K562 (cell line): Measurements from ENCODE around the gene SYPL2. TPM values are rescaled to one million over a fixed set of nuclear protein-coding genes. Genes with fewer than 3 reads are reported as not detected.

Experiments
- ATAC-seq: fragments of 200-7000 bp; cut with Tn5 transposase; 3 replicates; pipeline ENCODE4 v1.9.1; 2020; ENCODE audit warnings: moderate library complexity
- BruUV-seq: library from RNA; stranded (reverse); fragments of 400-500 nt; replicated peaks from 2 replicates; lab custom pipeline; 2021; lab: Mats Ljungman, UMichigan
- CTCF ChIA-PET: fragments of 300-600 bp; formaldehyde crosslinking; extraction: SDS; loops from one replicate; lab custom pipeline; 2021; ENCODE audit warnings: low intra/inter-chr PET ratio; lab: Yijun Ruan, JAX
- POLR2A ChIA-PET: fragments of 300-600, 350-650 bp; sonication (Branson Sonifier 250); formaldehyde crosslinking; extraction: SDS; loops from one replicate; lab custom pipeline; 2021; ENCODE audit warnings: antibody characterized with exemption, inconsistent platforms; lab: Yijun Ruan, JAX
- DNase-seq, 4 experiments: peaks; one replicate each; pipeline versions ENCODE4 v3.0.0 to v3.0.0-alpha.2; 2011 to 2018; ENCODE audit warnings: low spot score in 3 of 4, mixed read lengths in 3 of 4; ENCODE audit errors: extremely low read depth in 1 of 4
- FAIRE-seq: peaks from 2 replicates; lab custom pipeline; 2011; peaks lifted over from hg19 to GRCh38; lab: Jason Lieb, UNC
- H2AFZ ChIP-seq: 2 replicates; pipeline ENCODE4 v1.6.0; 2011; ENCODE audit warnings: low read depth, low read length, control low read depth, inconsistent platforms
- H3K27ac ChIP-seq: fragments of 200-600 bp; 3 replicates; pipeline ENCODE4 v1.8.0; 2011; ENCODE audit warnings: low read depth, mild to moderate bottlenecking, control low read depth, inconsistent platforms, low read length, moderate library complexity, mixed read lengths; ENCODE audit errors: extremely low read depth
- H3K27me3 ChIP-seq, 2 experiments: fragments of 300-600 bp in 1 of 2; 2 replicates in 1 of 2; 3 replicates in 1 of 2; pipeline versions ENCODE4 v1.6.0 to v1.8.0; 2011; ENCODE audit warnings: inconsistent platforms in 2 of 2, low read length in 2 of 2, mild to moderate bottlenecking in 1 of 2, mixed read lengths in 1 of 2, moderate library complexity in 1 of 2; ENCODE audit not compliant: control insufficient read depth in 2 of 2, insufficient read depth in 2 of 2
- H3K36me3 ChIP-seq: fragments of 300-600 bp; 3 replicates; pipeline ENCODE4 v1.8.0; 2011; ENCODE audit warnings: mild to moderate bottlenecking, low read length, inconsistent platforms; ENCODE audit not compliant: control insufficient read depth, insufficient read depth
- H3K4me1 ChIP-seq, 2 experiments: fragments of 200-600 bp in 1 of 2; replicated peaks in 1 of 2; 2 replicates in 1 of 2; 3 replicates in 1 of 2; pipeline versions ENCODE4 v1.5.1 to v1.8.0; 2011; ENCODE audit warnings: inconsistent platforms in 2 of 2, low read length in 2 of 2, mild to moderate bottlenecking in 1 of 2, mixed read lengths in 1 of 2, moderate library complexity in 1 of 2; ENCODE audit not compliant: control insufficient read depth in 2 of 2, insufficient read depth in 2 of 2
- H3K4me2 ChIP-seq: 2 replicates; pipeline ENCODE4 v1.6.1; 2011; ENCODE audit warnings: low read length, control low read depth, inconsistent platforms, mixed read lengths; ENCODE audit not compliant: insufficient read depth
- H3K4me3 ChIP-seq: fragments of 200-600 bp; sonication (generic), shearing (Covaris generic); 2 replicates; pipeline ENCODE4 v1.5.1; 2016; ENCODE audit warnings: control low read depth, inconsistent platforms
- H3K79me2 ChIP-seq: fragments of 200-600 bp; 3 replicates; pipeline ENCODE4 v1.8.0; 2011; ENCODE audit warnings: low read length, inconsistent platforms; ENCODE audit not compliant: control insufficient read depth, insufficient read depth
- H3K9ac ChIP-seq, 2 experiments: 2 replicates each; pipeline versions ENCODE4 v1.6.0 to v1.6.1; 2011; ENCODE audit warnings: low read depth in 2 of 2, low read length in 2 of 2, control low read depth in 1 of 2, inconsistent platforms in 1 of 2, mild to moderate bottlenecking in 1 of 2, mixed read lengths in 1 of 2; ENCODE audit not compliant: insufficient read depth in 1 of 2
- H3K9me1 ChIP-seq: one replicate; pipeline ENCODE4 v1.6.0; 2011; ENCODE audit warnings: inconsistent platforms, mild to moderate bottlenecking, low read length, moderate library complexity; ENCODE audit not compliant: control insufficient read depth, insufficient read depth
- H3K9me3 ChIP-seq: replicated peaks from 2 replicates; pipeline ENCODE4 v1.5.1; 2011; ENCODE audit warnings: low read depth, low read length, inconsistent platforms; ENCODE audit not compliant: control insufficient read depth, insufficient read depth
- H4K20me1 ChIP-seq: replicated peaks from 2 replicates; pipeline ENCODE4 v1.6.1; 2011; ENCODE audit warnings: low read length, inconsistent platforms, mixed read lengths; ENCODE audit not compliant: control insufficient read depth, insufficient read depth
- BRCA1 ChIP-seq, 2 experiments: fragments of 450-650 bp in 1 of 2; sonication (generic) in 1 of 2; formaldehyde crosslinking in 1 of 2; IDR thresholded peaks; 2 replicates each; pipeline versions ENCODE4 v1.5.0 to v1.6.1; 2017 to 2020; ENCODE audit warnings: mild to moderate bottlenecking in 1 of 2, missing genetic modification reagents in 1 of 2
- CREB3 ChIP-seq: fragments of 450-650 bp; conservative IDR thresholded peaks from 2 replicates; pipeline ENCODE4 v1.6.1; 2016; ENCODE audit warnings: missing genetic modification characterization, low read depth, mild to moderate bottlenecking, missing compliant biosample characterization, moderate library complexity
- FOXM1 ChIP-seq, 2 experiments: fragments of 450-650 bp in 1 of 2; sonication (generic) in 1 of 2; formaldehyde crosslinking in 1 of 2; IDR thresholded peaks; 2 replicates each; pipeline versions ENCODE4 v1.6.1 to v1.9.0; 2017 to 2022; ENCODE audit warnings: low read depth in 2 of 2, mild to moderate bottlenecking in 2 of 2, missing genetic modification reagents in 1 of 2, moderate library complexity in 1 of 2
- KLF6 ChIP-seq: fragments of 250-450 bp; sonication (Bioruptor Pico); IDR thresholded peaks from 2 replicates; pipeline ENCODE4 v1.4.0; 2020; ENCODE audit warnings: mild to moderate bottlenecking, moderate library complexity, borderline replicate concordance
- MTF1 ChIP-seq: fragments of 250-450 bp; sonication (Bioruptor Pico); IDR thresholded peaks from 2 replicates; pipeline ENCODE4 v1.9.0; 2021; ENCODE audit warnings: moderate library complexity, mild to moderate bottlenecking, inconsistent platforms, borderline replicate concordance
- NCOA1 ChIP-seq: fragments of 450-650 bp; IDR thresholded peaks from 2 replicates; pipeline ENCODE4 v1.6.1; 2016; ENCODE audit warnings: low read depth
- NEUROD1 ChIP-seq: fragments of 150-350 bp; IDR thresholded peaks from 2 replicates; pipeline ENCODE4 v1.6.1; 2014; ENCODE audit warnings: borderline replicate concordance, low read length, low read depth; ENCODE audit not compliant: partially characterized antibody
- NFIC ChIP-seq: fragments of 450-650 bp; IDR thresholded peaks from 2 replicates; pipeline ENCODE4 v1.6.1; 2017; ENCODE audit warnings: mild to moderate bottlenecking, inconsistent platforms
- NFRKB ChIP-seq: fragments of 450-650 bp; IDR thresholded peaks from 2 replicates; pipeline ENCODE4 v1.6.1; 2016; ENCODE audit warnings: low read depth
- NR2C2 ChIP-seq, 2 experiments: fragments of 200-800 bp in 1 of 2; sonication (Bioruptor generic) in 1 of 2; sonication (generic) in 1 of 2; formaldehyde crosslinking in 1 of 2; IDR thresholded peaks; 2 replicates each; pipeline versions ENCODE4 v1.6.1 to v1.8.0; 2016 to 2022; ENCODE audit warnings: mild to moderate bottlenecking in 1 of 2, missing compliant biosample characterization in 1 of 2, missing genetic modification characterization in 1 of 2, missing genetic modification reagents in 1 of 2
- PHF20 ChIP-seq: fragments of 450-650 bp; IDR thresholded peaks from 2 replicates; pipeline ENCODE4 v1.6.1; 2018; ENCODE audit not compliant: partially characterized antibody
- RBM15 ChIP-seq: fragments of 200-400 bp; formaldehyde crosslinking; IDR thresholded peaks from 2 replicates; pipeline ENCODE4 v1.6.1; 2018; ENCODE audit warnings: mild to moderate bottlenecking, low read length, moderate library complexity; ENCODE audit not compliant: insufficient read depth
- SAP30 ChIP-seq: fragments of 200-600 bp; sonication (generic); IDR thresholded peaks from 2 replicates; pipeline ENCODE4 v1.6.1; 2012; ENCODE audit warnings: borderline replicate concordance, low read depth, mild to moderate bottlenecking, moderate library complexity, low read length, control low read depth, inconsistent platforms; ENCODE audit not compliant: insufficient read depth, poor library complexity, severe bottlenecking
- SMARCA4 ChIP-seq: fragments of 450-650 bp; IDR thresholded peaks from 2 replicates; pipeline ENCODE4 v1.6.1; 2016
- SMARCB1 ChIP-seq: IDR thresholded peaks from 2 replicates; pipeline ENCODE4 v1.6.1; 2011; ENCODE audit warnings: improper control_type of control experiment, low read depth; ENCODE audit not compliant: insufficient read length
- XRCC5 ChIP-seq: fragments of 200-400 bp; formaldehyde crosslinking; IDR thresholded peaks from 2 replicates; pipeline ENCODE4 v1.6.1; 2017; ENCODE audit warnings: low read depth, mild to moderate bottlenecking, low read length
- ZNF12 ChIP-seq: sonication (generic); formaldehyde crosslinking; IDR thresholded peaks from 2 replicates; pipeline ENCODE4 v1.4.0; 2020; ENCODE audit warnings: mild to moderate bottlenecking, missing genetic modification reagents
- WGBS: fragments of 100-300 bp; shearing (Covaris generic); methylation state at CpG from one replicate; pipeline ENCODE4 v1.1.6; 2016; ENCODE audit warnings: low coverage, mixed read lengths; ENCODE audit not compliant: insufficient coverage; ENCODE audit errors: missing lambda C conversion rate; 5-methylcytosine and 5-hydroxymethylcytosine counted together
- in situ Hi-C: fragments of 300-500 bp; cut with MboI; formaldehyde crosslinking; loops from 4 replicates; pipeline ENCODE4 v1.15.0; 2018; ENCODE audit warnings: inconsistent platforms, mixed read lengths
- intact Hi-C: fragments of 100-400 bp; cut with micrococcal nuclease; formaldehyde crosslinking; loops from 2 replicates; pipeline ENCODE4 v1.14.2; 2022
- polyA plus RNA-seq, 8 experiments: library from polyadenylated mRNA; depleted of rRNA in 4 of 8; stranded (reverse) in 5 of 8; unstranded in 3 of 8; fragments of >200 nt; fragmentation: Nextera tagmentation in 2 of 8; fragmentation: Illumina TruSeq in 1 of 8; extraction: Ambion mirVana in 2 of 8; extraction: Trizol in 1 of 8; gene quantifications; 2 replicates each; pipeline versions ENCODE4 v1.2.1 to v1.2.3, GENCODE V29; 2011 to 2014; ENCODE audit warnings: inconsistent platforms in 1 of 8, missing spikeins in 1 of 8
- total RNA-seq, 7 experiments: library from RNA; depleted of rRNA in 6 of 7; stranded (reverse); fragments of >200 nt in 6 of 7; fragmentation: Illumina TruSeq in 2 of 7; extraction: Trizol in 2 of 7; gene quantifications; 2 replicates each; pipeline versions ENCODE4 v1.2.1 to v1.2.3, GENCODE V29; 2011 to 2021; ENCODE audit warnings: low replicate concordance in 1 of 7
- TF ChIP-seq, protein P1 (sequence below), 3 experiments: IDR thresholded peaks in 2 of 3; conservative IDR thresholded peaks in 1 of 3; 2 replicates each; pipeline ENCODE4 v1.5.1; 2011 to 2012; ENCODE audit warnings: low read length in 3 of 3, mild to moderate bottlenecking in 3 of 3, control low read depth in 2 of 3, improper control_type of control experiment in 1 of 3, inconsistent platforms in 1 of 3, low read depth in 1 of 3, mixed read lengths in 1 of 3, moderate library complexity in 1 of 3; ENCODE audit not compliant: insufficient read depth in 2 of 3

SYPL2 gene
- total and polyA plus RNA-seq, 9 of the 15 experiments (the other 6 are each of a cell fraction or from before 2014, with no cell fraction given), result 0.03 to 0.20 (median 0.07) TPM; not detected in 2

GRCh38 chr1:109490934-109491302 is 24.6 kb downstream of the SYPL2 start:
- Histone ChIP-seq H3K9me1 (no peaks in the 10 kb centered on the region), H3K4me2 (no peak overlapping the region), H3K79me2 (peaks cover 5% of the 10 kb centered on the region; the same call in 1 of the 3 replicates), H3K27ac (no peak overlapping the region), H3K9me3 (no peaks in the 10 kb centered on the region), H3K4me3 (no peak overlapping the region), H3K4me1 (peaks cover 13 to 26% of the 10 kb centered on the region in 2 experiments; a peak in 4 of 5 replicates), H2AFZ (no peak overlapping the region), H3K36me3 (peaks cover 58% of the 10 kb centered on the region; the same call in 2 of the 3 replicates)
- 68% methylated on average over 11 of the region's 11 CpGs for WGBS
- ATAC-seq, result no peak
- no peak for FAIRE-seq
- CTCF ChIA-PET, result interaction anchor here (0.6 to 6.9 kb wide), 3 partner anchors 41 to 89 kb away, joined by 3 to 131 read pairs (median 3); no protein-coding TSS in a partner anchor
- no TSS peak for BruUV-seq
- in situ Hi-C loops, result no loop called here
- TF ChIP-seq NCOA1 (no peak), NFRKB (no peak), SMARCA4 (no peak), RBM15 (no peak), XRCC5 (peak; percentile 11; the same call in 1 of the 2 replicates), NR2C2 (CRISPR knock-in tag; IDR thresholded peaks at IDR 0.05) (0 out of 2 replicates have a peak, but pooled peaks have one; percentile 20), NR2C2 (tag; IDR thresholded peaks at IDR 0.05) (no peak), MTF1 (CRISPR knock-in tag) (no peak), CREB3 (tag) (no peak), NEUROD1 (peak; percentile 6), FOXM1 (IDR thresholded peaks at IDR 0.05; ENCODE audit: low read depth) (no peak), FOXM1 (CRISPR knock-in tag; IDR thresholded peaks at IDR 0.05; ENCODE audit: low read depth) (no peak), SAP30 (no peak), NFIC (no peak), ZNF12 (no peak), SMARCB1 (no peak), PHF20 (no peak), KLF6 (CRISPR knock-in tag) (no peak), BRCA1 (IDR thresholded peaks at IDR 0.05) (no peak), BRCA1 (CRISPR knock-in tag; IDR thresholded peaks at IDR 0.05) (0 out of 2 replicates have a peak, but pooled peaks have one; percentile 42)
- TF ChIP-seq, protein P1, sequence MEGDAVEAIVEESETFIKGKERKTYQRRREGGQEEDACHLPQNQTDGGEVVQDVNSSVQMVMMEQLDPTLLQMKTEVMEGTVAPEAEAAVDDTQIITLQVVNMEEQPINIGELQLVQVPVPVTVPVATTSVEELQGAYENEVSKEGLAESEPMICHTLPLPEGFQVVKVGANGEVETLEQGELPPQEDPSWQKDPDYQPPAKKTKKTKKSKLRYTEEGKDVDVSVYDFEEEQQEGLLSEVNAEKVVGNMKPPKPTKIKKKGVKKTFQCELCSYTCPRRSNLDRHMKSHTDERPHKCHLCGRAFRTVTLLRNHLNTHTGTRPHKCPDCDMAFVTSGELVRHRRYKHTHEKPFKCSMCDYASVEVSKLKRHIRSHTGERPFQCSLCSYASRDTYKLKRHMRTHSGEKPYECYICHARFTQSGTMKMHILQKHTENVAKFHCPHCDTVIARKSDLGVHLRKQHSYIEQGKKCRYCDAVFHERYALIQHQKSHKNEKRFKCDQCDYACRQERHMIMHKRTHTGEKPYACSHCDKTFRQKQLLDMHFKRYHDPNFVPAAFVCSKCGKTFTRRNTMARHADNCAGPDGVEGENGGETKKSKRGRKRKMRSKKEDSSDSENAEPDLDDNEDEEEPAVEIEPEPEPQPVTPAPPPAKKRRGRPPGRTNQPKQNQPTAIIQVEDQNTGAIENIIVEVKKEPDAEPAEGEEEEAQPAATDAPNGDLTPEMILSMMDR (IDR thresholded peaks at IDR 0.05 in 2 of 3, conservative IDR thresholded peaks at IDR 0.05 in 1 of 3; ENCODE audit: insufficient read depth in 2 of 3, low read depth in 1 of 3, low read length in 3 of 3), result 0 out of 6 replicates have a peak, but pooled peaks of 1 of the 3 experiments have one; percentile 21
- TF ChIP-seq, all 486 proteins: peak for 5
- POLR2A ChIA-PET, result interaction anchor here (0.6 to 1.9 kb wide), 7 partner anchors 32 to 760 kb away, joined by 3 to 17 read pairs (median 3); no protein-coding TSS in a partner anchor
- Histone ChIP-seq H4K20me1 (no peaks in the 10 kb centered on the region; the same call in 1 of the 2 replicates), H3K27me3 (no peaks in the 10 kb centered on the region), H3K9ac (peak overlapping the region in 1 of 2 experiments; percentile 0; a peak in 2 of 4 replicates)
- intact Hi-C loops, result loop anchor here (1.0 to 5.0 kb wide), 2 partner anchors 41 to 214 kb away; no protein-coding TSS in a partner anchor
- no peak for DNase-seq
